ENCODE data around the gene SLC35A5. TPM values are rescaled to one million over a fixed set of nuclear protein-coding genes. Genes with fewer than 3 reads are reported as not detected.

The SLC35A5 gene
- total and polyA plus RNA-seq, 2 of the 13 experiments (the other 11 are each of a cell fraction or from before 2014, with no cell fraction given) = 15.5 to 26.5 TPM

- TF ChIP-seq ZBTB4 (CRISPR knock-in tag; IDR thresholded peaks at IDR 0.05; ENCODE audit: borderline replicate concordance) (no peak), MTF1 (CRISPR knock-in tag; IDR thresholded peaks at IDR 0.05) (no peak), TCF12 (IDR thresholded peaks at IDR 0.05) (no peak), TCF12 (CRISPR knock-in tag; IDR thresholded peaks at IDR 0.05) (peak; percentile 53; the same call in 1 of the 2 replicates), PPARG (CRISPR knock-in tag; conservative IDR thresholded peaks at IDR 0.05) (peak; percentile 14; the same call in 1 of the 2 replicates), ZNF543 (CRISPR knock-in tag; IDR thresholded peaks at IDR 0.05) (peak; percentile 58; the same call in 1 of the 2 replicates), GABPB1 (CRISPR knock-in tag; IDR thresholded peaks at IDR 0.05) (peak; percentile 93), ZNF501 (CRISPR knock-in tag; IDR thresholded peaks at IDR 0.05) (peak; percentile 79), PLRG1 (conservative IDR thresholded peaks at IDR 0.05) (no peak), PTBP1 (IDR thresholded peaks at IDR 0.05; ENCODE audit: low read depth, low read length, poor library complexity, severe bottlenecking) (no peak), PBX2 (CRISPR knock-in tag; IDR thresholded peaks at IDR 0.05) (peak; percentile 50; the same call in 1 of the 2 replicates), SMYD3 (CRISPR knock-in tag; IDR thresholded peaks at IDR 0.05) (no peak; the same call in 1 of the 2 replicates), MATR3 (CRISPR knock-in tag; IDR thresholded peaks at IDR 0.05) (no peak), ZBTB20 (CRISPR knock-in tag; IDR thresholded peaks at IDR 0.05; ENCODE audit: borderline replicate concordance, low read depth) (peak; percentile 82; the same call in 1 of the 2 replicates), ZNF773 (CRISPR knock-in tag; IDR thresholded peaks at IDR 0.05; ENCODE audit: borderline replicate concordance) (no peak), WIZ (CRISPR knock-in tag; IDR thresholded peaks at IDR 0.05) (no peak), ZNF740 (CRISPR knock-in tag; IDR thresholded peaks at IDR 0.05) (no peak), ZSCAN25 (CRISPR knock-in tag; IDR thresholded peaks at IDR 0.05) (no peak), SOX6 (IDR thresholded peaks at IDR 0.05) (no peak), SOX6 (CRISPR knock-in tag; IDR thresholded peaks at IDR 0.05) (peak; percentile 73), CCDC6 (CRISPR knock-in tag; IDR thresholded peaks at IDR 0.05) (no peak; the same call in 1 of the 2 replicates), RXRB (CRISPR knock-in tag; IDR thresholded peaks at IDR 0.05; ENCODE audit: borderline replicate concordance) (peak; percentile 50), RFXANK (CRISPR knock-in tag; IDR thresholded peaks at IDR 0.05) (no peak), ZNF761 (CRISPR knock-in tag; conservative IDR thresholded peaks at IDR 0.05) (no peak), ZNF451 (CRISPR knock-in tag; IDR thresholded peaks at IDR 0.05) (no peak), ARNTL (CRISPR knock-in tag; IDR thresholded peaks at IDR 0.05) (peak; percentile 98), NFRKB (IDR thresholded peaks at IDR 0.05) (no peak), RBAK (CRISPR knock-in tag; IDR thresholded peaks at IDR 0.05) (no peak)
Observed at GRCh38 chr3:112561734-112562529, at the start of gene SLC35A5, which contains the start of gene ATG3 (continued).

Data from HepG2 (cell line).